Breast epithelium (tissue), 3 donors: ENCODE measurements around the gene WWOX.

Source experiments
- CTCF ChIP-seq, 3 donors: fragments of 450-650 bp; IDR thresholded peaks; one replicate each; pipeline ENCODE4 v1.5.1; 2016 to 2017; ENCODE audit warnings: antibody characterized with exemption in 3 of 3, mild to moderate bottlenecking in 3 of 3, moderate library complexity in 3 of 3
- POLR2A ChIP-seq: fragments of 450-650 bp; IDR thresholded peaks from one replicate; pipeline ENCODE4 v1.6.1; 2016; ENCODE audit warnings: antibody characterized with exemption, mild to moderate bottlenecking, moderate library complexity

- TF ChIP-seq CTCF (IDR thresholded peaks at IDR 0.05) (no peak), POLR2A (no peak)
Measured at GRCh38 chr16:78939597-78939996, 840.1 kb downstream of the WWOX start.
